ENCODE results near the gene RNF167.

DNA sequence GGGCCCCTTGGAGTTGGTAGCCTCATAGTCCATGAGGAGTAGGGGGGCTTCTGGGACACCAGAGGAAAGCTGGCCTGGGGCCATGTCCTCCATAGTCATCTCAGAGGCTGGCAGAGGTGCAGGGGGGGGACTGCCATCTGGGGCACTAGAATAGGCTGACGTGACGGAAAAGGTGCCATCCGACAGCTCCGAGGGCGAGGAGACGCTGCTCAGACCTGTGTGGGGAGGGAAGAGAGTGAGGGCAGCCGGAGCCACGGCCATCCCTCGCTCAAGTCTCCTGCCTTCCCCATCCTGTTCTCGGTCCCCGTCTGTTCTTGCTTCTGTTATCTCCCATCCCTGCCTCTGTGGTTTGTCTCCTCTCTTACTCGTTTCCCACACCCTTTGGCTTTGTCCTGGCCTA lies 32.3 kb downstream of the RNF167 start:
- no peak for TF ChIP-seq MAX (IDR thresholded peaks at IDR 0.05; ENCODE audit: insufficient read depth, insufficient read length)
- TF ChIP-seq, protein P1, sequence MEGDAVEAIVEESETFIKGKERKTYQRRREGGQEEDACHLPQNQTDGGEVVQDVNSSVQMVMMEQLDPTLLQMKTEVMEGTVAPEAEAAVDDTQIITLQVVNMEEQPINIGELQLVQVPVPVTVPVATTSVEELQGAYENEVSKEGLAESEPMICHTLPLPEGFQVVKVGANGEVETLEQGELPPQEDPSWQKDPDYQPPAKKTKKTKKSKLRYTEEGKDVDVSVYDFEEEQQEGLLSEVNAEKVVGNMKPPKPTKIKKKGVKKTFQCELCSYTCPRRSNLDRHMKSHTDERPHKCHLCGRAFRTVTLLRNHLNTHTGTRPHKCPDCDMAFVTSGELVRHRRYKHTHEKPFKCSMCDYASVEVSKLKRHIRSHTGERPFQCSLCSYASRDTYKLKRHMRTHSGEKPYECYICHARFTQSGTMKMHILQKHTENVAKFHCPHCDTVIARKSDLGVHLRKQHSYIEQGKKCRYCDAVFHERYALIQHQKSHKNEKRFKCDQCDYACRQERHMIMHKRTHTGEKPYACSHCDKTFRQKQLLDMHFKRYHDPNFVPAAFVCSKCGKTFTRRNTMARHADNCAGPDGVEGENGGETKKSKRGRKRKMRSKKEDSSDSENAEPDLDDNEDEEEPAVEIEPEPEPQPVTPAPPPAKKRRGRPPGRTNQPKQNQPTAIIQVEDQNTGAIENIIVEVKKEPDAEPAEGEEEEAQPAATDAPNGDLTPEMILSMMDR (IDR thresholded peaks at IDR 0.05; ENCODE audit: extremely low read depth in 1 of 2, insufficient read depth in 1 of 2, low read depth in 1 of 2, low read length in 2 of 2): no peak
- TF ChIP-seq JUN (IDR thresholded peaks at IDR 0.05; ENCODE audit: borderline replicate concordance, insufficient read depth, insufficient read length, low read depth): no peak
- TF ChIP-seq POLR2A (IDR thresholded peaks at IDR 0.05; ENCODE audit: low read depth, low read length): no peak
- no peak for TF ChIP-seq POLR2AphosphoS5 (IDR thresholded peaks at IDR 0.05; ENCODE audit: insufficient read depth, low read depth, low read length)

All from endothelial cell of umbilical vein (primary cell).